Measurements from ENCODE around the gene PTOV1.

DNA sequence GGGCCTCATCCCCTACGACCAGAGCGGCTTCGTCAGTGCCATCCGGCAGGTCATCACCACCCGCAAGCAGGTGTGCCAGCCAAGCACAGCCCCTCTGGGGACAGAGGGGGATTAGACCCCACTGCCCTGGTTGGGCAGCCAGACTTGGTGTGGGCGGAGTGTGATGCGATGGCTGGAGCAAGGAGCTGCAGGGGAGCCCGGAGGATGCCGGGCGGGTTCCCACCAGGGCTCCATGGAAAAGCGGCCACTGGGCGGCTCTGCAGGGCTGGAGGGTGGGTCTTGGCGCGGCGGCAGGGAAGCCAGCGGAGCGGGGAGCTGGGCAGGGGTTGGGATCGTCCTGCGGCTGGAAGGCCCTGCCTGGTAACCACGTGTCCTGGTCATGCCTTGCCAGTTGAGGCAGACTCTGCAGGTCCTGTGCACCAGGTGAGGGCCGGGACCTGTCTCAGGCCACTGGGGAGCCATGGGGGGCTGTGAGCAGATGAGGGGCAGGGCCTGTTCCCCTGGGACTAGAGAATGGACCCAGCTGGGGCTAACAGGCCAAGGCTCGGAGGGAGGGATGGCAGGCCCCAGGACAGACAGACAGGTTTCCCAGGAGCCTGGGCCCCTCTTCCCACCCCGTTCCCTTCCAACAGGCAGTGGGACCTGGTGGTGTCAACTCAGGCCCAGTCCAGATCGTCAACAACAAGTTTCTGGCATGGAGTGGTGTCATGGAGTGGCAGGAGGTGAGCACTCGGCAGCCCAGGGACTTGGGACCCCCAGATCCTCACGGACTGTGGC lies 6.3 kb downstream of the PTOV1 start:
- TF ChIP-seq GATA2 (IDR thresholded peaks at IDR 0.05; ENCODE audit: low read depth, low read length) (no peak), GATA3 (IDR thresholded peaks at IDR 0.05; ENCODE audit: low read depth, low read length) (no peak)

All from SH-SY5Y (cell line).